ENCODE measurements around the gene ADAMTS13. TPM values are rescaled to one million over a fixed set of nuclear protein-coding genes. Genes with fewer than 3 reads are reported as not detected.

Gene ADAMTS13
- total RNA-seq, 1 experiment from 2014 or later, result 0.20 TPM

DNA sequence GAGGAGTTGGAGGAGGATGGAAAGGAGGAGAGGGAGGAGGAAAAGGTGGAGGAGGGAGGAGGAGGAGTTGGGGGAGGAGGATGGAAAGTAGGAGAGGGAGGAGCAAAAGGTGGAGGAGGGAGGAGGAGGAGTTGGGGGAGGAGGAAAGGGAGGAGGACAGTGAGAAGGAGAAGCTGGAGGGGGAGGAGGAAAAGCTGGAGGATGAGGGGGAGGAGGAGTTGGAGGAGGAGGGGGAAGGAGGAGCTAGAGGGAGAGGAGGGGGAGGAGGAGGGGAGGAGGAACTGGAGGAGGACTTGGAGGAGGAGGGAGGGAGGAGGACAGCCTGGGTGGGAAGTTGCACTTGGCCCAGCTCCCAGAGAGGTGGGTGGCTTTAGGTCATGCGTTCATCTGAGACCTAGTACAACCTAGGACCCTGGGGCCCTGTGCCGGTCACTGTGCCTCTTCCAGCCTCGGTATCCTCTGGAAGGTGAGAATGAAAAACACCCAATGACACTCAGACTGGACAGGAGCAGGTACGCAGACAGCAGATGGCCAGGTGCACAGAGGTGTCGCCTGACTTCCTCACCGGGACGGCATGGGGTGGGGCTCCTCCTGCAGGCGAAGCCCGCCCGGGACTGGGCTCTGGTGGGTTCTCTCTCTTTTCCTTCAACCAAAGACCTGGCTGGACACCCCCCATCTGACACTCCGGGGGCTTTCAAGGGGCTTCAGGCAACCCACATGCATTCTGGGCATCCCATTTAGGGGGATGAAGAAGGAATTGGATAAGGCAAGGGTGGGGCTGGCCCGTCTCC, 68.9 kb downstream of the ADAMTS13 start:
- DNase-seq (ENCODE audit: low read depth), result no peak

DNA sequence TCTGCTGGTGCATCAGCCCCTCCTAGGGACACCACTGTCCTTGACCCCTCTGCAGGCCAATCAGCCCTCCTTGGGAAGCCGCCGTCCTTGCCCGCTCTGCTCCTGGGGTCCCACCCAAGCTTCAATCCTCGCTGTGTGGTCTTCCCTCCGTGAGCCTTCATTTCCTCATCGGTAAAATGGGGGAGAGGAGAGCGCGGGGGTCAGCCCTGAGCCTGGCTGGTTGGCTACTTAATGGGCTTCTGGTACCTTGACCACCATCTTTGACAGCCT, 69.4 kb downstream of the ADAMTS13 start:
- DNase-seq (ENCODE audit: low read depth), result no peak

DNA sequence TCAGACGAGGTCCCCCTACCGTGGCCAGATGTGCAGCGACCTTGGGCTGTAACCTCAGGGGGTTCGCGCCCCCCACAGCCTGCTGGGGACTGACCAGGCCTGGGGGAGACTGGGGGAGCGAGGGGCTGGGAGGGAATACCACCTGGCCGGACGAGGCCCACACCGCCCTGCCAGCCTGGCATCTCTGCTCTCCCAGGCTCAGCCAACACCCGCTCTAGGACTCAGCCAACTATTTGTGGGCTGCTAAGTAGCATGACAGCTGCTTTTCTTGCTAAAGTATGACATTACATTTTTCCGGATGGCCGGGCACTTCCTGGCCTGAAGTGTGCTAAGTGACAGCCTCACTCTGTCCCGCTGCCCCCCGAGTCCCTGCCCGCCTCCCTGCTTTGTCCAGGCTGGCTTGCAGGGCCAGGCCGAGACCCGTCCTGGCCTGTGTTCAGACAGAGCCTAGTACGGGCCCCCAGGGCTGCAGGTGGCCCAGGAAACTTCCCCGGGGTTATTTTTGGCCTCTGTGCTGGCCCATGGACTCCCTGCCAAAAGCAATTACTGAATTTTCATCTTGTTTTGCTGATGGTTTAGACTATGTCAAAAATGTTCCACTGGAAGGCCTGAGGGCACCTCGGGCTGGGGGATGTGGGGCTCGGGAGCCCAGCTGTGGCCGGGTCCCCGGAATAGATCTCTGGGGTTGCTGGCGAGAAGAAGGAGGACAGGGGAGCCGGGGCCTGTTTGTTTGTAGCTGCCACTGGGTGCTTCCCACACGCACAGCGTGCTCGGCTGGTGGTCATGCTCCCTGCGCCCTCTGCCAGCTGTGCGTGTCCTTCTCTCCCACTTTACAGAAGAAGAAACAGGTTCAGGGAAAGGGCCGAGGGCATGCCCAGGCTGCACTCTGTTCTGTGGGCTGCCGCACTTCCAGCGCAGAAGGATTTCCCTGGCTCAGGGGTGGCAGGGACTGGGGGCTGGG, 70.2 kb downstream of the ADAMTS13 start:
- peak; percentile 70 for DNase-seq (ENCODE audit: low read depth)

DNA sequence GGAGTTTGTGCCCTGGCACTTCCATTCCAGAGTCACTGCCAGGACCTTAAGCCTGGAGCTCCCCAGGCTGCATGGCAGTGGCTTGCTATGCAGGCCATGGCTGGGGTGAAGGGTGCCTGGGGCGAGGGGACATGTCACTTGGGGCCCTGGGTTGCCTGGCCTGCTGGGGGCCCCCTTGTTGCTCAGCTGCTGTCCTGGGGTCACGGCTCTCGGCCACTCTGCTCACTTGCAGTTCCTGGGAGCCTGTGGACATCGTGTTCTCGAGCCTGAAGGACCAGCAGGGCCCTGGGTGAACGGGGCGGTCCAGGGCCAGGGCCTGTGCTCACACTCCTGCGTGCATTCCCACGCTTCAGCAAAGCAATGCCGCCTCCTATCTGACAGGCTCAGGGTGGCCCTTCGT, 71.3 kb downstream of the ADAMTS13 start:
- DNase-seq (ENCODE audit: low read depth), result no peak

DNA sequence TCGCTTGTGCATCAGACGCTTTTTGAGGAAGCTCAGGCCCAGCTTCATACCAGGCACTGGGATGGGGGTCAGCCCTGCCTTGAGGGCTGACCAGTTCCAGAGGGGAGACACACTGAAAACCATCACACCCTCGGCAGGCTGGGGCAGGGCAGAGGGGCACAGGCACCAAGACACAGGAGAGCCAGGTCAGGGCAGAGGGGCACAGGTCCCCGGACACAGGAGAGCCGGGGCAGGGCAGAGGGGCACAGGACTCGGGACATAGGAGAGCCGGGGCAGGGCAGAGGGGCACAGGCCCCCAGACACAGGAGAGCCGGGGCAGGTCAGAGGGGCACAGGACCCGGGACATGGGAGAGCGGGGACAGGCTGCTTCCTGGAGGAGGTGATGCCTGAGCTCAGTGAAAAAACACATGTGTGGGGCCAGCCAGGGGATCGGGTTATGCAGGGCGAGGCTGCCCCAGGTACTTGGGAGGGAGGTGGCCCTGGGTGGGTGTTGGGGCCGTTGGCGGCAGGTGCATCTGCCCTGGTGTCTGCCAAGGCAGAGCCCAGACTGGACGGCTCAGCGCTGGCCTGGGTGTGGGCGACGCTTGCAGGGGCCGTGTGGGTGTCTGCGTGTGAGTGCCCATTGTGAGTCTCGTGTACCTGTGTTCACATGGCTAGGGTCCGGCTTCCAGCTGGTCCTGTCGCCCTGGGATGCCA, 71.8 kb downstream of the ADAMTS13 start:
- DNase-seq (ENCODE audit: low read depth), result no peak

DNA sequence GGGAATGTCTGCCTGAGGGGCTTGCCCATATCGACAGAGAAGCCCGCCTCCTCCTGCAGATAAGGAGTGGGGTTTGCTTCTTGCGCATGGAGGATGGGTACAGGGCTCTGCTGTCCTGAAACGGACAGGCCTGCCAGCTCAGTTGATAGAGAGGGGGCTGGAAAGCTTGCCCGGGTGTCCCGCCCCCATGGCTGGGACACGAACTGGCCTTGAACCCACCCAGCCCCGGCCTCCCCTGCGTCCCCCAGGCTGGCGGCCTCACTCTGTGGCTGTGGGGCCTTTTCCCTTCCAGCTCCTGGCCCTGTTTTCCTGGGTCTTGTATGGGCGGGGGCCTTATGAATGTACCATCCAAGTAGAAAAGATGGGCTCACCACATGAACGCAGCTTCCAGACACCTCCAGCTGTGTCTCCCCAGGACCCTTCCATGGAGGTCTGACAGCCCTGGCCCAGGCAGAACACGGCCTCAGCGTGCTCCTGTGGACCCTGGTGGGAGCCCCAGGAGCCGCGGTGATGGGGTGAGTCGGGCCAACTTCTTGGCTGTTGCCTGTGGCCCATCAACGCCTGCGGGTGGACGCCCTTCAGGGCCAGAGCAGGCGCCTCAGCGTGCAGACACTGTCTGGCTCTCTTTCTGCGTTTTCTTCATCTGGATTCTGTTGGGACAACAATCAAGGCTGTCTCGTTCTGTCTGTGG, 72.6 kb downstream of the ADAMTS13 start:
- DNase-seq (ENCODE audit: low read depth), result no peak

DNA sequence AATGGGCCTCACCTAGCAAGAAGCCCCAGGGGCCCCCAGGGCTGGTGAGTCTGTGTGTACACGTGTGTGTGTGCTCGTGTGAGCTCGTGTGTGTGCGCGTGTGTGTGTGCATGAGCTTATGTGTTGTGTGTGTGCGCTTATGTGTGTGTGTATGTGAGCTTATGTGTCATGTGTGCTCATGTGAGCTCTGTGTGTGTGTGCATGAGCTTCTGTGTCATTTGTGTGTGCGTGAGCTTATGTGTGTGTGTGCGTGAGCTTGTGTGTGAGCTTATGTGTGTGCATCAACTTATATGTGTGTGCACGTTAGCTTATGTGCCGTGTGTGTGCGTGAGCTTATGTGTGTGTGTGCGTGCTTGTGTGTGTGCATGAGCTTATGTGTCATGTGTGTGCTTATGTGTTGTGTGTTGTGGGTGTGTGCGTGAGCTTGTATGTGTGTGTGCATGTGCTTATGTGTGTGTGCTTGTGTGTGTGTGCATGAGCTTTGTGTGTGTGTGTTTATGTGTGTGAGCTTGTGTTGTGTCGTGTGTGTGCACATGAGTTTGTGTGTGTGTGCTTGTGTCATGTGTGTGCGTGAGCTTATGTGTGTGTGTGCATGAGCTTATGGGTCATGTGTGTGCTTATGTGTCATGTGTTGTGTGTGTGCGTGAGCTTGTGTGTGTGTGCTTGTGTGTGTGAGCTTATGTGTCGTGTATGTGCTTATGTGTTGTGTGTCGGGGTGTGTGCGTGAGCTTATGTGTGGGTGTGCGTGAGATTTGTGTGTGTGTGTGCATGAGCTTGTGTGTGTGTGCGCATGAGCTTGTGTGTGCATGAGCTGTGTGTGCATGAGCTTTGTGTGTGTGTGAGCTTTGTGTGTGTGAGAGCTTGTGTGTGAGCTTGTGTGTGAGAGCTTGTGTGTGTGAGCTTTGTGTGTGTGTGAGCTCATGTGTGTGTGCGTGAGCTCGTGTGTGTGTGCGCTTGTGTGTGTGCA, 73.4 kb downstream of the ADAMTS13 start:
- no peak for DNase-seq (ENCODE audit: low read depth)

DNA sequence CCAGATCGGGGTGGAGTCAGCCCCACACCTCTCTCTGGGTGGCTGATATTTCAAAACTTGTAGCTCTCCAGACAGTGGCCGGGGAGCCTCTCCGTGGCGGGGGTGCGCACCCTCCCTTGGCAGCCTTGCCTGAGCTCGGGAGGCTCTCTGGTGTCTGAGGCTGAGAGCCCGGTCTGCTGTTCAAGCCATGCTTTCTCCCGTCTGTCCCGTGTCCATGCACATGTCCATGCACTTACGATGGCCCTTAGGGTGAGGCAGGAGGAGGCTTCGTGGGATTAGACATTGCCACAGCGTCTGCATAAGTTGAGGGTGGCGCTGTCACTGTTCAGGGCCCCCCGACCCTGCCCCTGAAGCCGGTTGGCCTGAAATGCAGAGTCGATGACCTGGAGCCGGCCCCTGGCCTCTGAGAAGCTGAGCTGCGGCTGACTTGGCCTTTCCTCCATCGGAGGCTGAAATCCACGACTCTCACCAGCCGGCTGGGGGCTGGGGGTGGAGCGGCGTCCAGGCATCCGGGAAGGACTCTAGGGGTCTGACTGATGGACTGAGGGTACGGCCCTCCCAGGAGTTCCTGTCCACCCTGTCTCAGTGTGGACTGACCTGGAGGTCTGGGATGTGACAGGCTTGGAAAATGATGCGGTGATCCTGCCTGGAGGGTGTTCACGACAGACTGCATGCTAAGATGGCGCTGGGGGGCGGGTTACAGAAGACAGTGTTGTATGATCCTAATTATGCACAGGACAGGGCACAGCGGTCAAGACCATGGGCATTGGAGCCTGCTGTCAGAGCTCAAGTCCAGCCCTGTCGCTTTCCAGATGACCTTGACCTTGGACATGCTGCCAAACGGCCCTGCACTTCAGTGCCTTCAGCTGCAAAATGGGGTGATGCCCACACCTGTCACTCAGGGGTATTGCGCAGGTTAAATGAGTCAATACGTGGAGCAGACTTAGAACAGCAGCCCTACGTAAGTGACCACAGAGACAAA, 75.0 kb downstream of the ADAMTS13 start:
- DNase-seq (ENCODE audit: low read depth), result no peak

DNA sequence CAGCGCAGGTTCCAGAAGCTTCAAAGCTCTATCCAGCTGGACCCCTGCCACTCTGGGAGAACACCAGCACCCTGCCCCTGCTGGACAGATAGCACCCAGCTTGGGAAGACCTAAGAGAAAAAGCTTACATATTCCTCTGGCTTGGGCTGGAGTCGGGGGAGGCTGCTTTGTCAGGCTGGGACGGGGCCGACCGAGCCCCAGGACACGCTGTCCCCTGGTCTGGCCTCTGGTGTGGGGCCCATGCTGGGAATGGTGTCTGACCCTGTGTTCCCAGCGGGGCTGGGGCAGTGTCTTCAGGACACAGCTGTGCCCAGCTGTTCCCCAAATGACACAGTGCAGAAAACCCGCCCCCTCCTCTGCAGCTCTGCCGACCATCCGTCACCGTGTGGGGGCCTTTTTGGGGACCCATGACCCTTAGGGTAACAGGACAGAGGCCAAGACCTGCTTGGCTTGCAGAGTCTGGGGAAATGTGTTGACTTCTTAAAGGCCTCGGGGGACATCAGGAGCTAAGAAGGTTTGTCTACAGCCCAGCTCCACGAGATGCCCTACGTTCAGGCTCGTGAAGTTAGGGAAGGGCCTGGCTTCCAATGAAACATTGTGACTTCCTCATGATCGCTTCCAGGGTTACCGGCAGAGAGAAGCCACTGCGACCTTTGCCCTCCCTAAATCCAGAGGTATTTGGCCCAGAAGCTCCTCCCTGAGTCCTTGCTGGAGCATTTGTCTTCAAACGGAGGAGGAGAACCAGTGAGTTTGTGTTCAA, 77.1 kb downstream of the ADAMTS13 start:
- DNase-seq (ENCODE audit: low read depth), result no peak

DNA sequence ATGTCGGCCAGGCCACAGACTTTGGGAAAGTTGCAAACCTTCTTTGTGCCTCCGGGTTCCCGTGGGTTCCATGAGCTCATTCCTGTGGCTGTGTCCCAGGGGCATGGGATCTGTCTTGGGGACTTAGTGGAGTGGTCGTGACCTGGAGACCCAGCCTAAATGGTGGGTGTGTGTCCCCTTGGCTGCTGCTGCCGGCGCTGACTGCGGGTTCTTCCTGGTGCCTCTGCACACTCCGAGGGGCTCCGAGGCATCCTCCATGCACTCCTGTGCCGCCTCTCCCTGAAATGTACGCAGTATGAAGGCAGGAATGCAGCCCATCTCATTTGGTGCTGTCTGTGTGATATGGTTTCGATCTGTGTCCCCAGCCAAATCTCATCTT, 77.7 kb downstream of the ADAMTS13 start:
- DNase-seq (ENCODE audit: low read depth), result no peak

DNA sequence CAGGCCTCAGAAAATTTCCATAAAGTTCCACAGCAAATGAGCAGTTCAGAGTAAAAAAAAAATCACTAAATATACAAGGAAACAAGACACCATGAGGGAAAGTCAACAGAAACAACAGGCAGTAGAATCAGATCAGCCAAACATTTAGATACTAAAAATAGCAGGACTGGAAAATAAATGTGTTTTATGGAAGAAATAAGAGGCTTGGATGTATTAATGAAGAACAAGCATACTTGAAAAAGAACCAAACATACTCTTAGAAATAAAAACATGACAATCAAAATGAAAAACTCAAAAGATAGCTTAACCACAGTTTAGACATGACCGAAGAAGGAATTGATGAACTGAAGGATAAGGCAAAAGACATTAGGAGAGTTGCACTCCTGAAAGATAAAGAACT, 79.9 kb downstream of the ADAMTS13 start:
- DNase-seq (ENCODE audit: low read depth), result no peak

DNA sequence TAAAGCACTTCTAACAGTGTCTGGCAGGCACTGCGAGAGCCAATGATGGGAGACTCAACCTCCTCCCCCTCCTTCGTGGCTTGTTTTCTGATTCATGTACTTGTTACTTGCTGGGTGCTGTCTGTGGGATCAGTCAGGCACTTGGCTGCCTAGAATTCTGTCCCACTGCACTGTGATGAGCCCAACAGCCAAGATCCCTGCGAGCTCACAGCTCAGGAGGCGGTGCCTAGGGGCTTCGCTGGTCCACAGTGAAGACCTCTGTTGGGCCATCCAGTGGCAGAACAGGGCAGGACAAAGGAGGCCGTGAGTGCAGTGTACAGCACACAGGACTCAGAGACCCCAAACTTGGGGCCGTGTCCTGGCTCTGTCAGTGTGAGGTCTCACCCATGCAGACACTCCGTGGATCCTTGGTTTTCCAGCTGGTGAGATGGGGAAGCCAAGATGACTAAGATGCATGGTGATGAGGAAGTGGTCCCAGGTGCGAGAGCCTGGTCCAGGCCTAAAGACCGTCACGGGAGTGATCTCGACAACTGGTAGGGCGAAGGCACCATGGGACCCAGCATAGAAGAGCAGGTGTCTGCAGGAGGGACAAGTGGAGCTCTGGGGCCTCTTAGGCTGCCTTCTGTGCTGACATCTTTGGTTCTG, 83.1 kb downstream of the ADAMTS13 start:
- peak; percentile 58 for DNase-seq (ENCODE audit: low read depth)

DNA sequence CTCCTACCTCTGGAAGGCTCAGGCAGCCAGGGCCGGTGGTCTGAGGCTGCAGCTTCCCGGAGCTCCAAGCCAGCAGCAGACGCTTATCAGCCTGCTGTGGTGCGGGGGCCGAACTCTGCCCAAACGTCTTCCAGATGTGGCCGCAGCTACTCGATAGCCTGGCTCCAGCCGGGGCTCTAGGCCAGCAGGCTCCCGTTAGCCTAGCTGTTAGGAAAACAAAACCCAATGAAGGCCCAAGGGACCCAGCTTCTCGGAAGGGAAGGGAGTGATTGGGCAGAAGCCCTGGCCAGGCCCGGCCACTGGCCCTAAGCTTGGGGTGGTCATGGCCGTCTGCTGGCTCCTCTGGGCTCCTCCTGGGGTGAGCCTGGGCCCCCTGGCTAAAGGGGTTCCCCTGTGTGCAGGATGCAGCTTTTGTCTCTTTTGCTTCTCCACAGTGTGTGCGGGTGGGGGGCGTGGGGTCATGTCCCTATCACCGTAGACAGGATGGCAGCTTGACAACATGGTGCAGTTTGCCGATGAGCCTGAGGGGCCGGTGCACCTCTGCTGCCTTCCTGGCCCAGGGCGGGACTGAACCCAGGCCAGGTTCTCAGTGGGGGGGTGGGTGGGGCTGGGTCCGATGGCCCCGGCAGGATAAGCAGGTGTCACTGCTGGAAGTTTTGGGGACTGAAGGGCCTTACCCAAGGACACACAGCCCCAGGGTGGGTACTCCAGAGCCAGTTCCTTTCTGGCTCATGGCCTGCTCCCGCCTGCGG, 83.9 kb downstream of the ADAMTS13 start:
- peak; percentile 26 for DNase-seq (ENCODE audit: low read depth)

DNA sequence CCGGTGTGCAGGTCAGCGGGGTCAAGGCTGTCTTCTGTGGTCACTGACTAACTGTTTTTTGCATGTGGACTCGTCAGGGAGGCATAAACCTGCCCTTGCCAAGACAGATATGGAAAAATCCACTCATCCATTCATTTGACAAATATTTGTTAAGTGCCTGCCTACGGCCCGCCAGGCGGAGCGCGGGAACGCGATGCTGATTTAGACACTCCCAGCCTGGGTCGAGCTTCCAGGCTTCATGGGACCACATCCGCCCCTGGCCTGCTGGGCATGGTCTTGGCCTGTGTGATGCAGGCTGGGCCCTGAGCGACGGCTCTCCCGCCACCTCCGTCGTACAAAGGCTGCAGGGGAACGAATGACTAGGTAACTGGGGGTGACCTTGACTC, 84.5 kb downstream of the ADAMTS13 start:
- peak; percentile 100 for DNase-seq (ENCODE audit: low read depth)

DNA sequence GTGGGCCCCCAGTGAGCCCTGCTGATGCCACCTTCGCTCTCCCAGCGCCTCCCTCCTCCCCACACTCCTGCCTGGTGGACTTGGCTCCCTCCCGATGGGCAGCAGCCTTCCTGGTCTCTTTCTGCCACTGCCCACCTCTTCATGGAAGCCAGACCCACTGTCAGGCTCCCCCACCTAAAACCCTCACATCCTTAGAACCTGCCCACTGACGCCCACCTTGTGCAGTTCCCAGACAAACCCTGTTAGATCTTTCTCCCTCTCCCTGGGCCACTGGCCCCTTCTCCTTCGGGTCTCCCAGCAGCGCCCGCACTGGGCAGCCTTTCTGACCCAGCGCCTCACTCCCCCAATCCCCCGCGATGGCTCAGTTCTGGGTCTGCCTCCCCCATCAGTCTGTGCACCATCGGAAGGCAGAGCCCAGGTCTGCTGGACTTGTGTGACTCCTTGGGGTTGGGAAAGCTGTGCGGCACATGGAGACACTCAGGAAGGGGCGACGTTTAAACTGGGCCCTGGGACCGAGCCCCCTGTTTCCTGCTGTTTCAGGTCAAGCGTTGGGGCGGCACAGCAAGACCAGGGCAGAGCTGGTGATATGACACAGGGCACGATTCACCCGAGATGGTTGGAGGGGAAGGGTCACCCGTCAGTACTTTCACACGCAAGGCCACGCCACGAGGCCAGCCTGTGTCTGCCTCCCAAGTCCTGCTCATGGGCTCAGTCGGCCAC, 85.2 kb downstream of the ADAMTS13 start:
- no peak for DNase-seq (ENCODE audit: low read depth)

DNA sequence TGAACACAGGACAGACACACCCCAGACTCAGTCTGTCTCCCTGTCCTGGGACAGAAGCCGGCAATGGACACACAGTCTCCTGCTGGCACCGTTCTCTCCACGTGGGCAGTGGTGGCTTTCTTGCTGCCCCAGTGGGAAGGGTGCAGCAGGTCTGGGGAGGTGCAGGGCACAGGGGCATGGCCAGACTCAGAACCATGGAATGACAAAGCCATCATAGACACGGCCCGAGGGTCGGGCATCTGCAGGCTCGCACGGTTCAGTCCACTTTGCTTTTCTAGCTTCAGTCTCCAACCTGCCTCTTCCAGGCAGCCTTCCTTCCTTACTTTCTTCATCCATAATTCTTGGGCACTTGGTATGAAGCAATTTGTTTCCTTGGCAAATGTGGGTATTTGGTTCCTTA, 85.9 kb downstream of the ADAMTS13 start:
- no peak for DNase-seq (ENCODE audit: low read depth)

Measured in M059J (cell line).